NCI-H1048 (cell line): ENCODE measurements around the gene CASP10.
"Not testable (repeated sequence)": the region's sequence is repeated elsewhere in the genome, so short reads cannot be mapped to it uniquely, and the experiment has no call there.

Experiments used
- DNase-seq: peaks from one replicate; lab custom pipeline; 2025; lab: John Stamatoyannopoulos, UW

The CASP10 gene

GRCh38 chr2:201233192-201233811, 50.4 kb downstream of the CASP10 start:
- DNase-seq: peak; percentile 72

- DNase-seq: no peak
Observed at GRCh38 chr2:201233812-201234662, 51.1 kb downstream of the CASP10 start.

DNA sequence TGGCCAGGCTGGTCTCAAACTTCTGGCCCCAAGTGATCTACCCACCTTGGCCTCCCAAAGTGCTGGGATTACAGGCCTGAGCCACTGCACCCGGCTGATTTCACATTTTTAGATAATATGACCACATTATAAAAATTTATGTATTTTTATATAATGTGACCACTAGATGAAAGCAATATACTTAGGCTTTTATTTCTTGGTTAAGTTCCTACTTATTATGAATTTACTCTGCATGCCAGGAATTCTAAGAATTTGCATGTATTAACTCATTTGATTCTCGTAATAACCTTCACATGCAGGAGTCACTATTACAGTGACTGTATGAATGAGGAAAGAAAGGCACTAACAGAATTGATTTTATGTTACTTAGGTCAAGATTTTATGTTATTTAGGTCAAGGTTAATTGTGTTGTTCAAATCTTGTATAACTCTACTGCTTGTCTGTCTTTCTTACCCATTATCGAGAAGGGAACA, 51.8 kb downstream of the CASP10 start:
- DNase-seq: no peak

DNA sequence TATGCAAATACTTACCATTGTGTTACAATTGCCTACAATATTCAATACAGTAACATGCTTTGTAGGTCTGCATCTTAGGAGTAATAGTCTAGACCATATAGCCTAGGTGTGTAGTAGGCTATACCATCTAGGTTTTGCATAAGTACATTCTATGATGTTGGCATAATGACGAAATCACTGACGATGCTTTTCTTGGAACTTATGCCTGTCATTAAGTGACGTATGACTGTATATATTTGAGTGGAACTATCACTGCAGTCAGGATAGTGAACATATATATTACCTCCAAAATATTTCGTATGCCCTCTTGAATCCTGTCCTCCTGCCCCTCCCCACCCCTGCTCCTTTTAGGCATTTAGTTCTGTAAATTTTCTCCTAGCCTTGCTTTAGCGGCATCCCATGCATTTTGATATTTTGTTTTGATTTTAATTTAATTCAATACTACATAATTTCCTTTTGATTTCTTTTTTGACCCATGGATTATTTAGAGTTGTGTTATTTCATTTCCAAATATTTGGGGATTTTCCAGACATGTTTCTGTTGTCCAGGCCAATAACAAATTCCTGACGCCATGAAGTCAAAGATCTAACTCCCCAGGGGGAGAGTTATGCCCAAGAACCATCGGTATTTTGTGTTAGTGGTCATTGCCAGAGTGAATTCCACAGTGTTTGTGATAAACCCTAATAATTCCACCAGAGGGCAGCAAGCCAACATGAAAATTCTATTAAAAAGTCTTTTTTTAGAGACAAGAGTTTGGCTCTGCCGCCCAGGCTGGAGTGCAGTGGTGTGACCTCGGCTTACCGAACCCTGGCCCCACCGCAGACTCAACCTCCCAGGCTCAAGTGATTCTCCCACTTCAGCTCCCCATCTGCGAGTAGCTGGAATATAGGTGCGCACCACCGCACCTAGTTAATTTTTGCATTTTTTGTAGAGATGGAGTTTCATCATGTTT, 53.2 kb downstream of the CASP10 start:
- DNase-seq: peak; percentile 42

- no peak for DNase-seq
Observed at GRCh38 chr2:201237486-201238123, 54.7 kb downstream of the CASP10 start.

- not testable (repeated sequence) for DNase-seq
Observed at GRCh38 chr2:201239167-201239935, 56.4 kb downstream of the CASP10 start.

GRCh38 chr2:201242571-201243277, 59.8 kb downstream of the CASP10 start:
- no peak for DNase-seq

DNA sequence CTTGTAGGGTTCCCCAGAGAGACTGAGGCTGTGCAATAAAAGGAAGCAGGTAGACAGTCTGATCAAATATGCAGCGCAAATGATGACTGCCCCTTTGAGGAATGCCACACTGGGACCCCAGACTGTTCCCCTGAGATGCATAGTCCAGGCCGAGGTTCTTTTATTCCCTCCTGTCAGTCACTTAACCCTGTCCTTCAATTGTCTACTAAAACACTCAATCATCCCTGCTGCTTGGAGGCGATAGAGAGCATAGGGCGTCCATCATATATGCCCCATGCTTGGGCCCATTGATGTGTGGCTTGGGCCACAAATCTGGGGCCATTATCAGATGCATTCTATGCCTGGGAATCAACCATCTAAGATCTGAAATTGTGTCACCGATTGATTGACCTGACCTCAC, 61.9 kb downstream of the CASP10 start:
- DNase-seq: no peak

- no peak for DNase-seq
Observed at GRCh38 chr2:201246280-201246679, 63.3 kb downstream of the CASP10 start.

GRCh38 chr2:201248288-201248844, 65.4 kb downstream of the CASP10 start:
- DNase-seq: no peak

DNA sequence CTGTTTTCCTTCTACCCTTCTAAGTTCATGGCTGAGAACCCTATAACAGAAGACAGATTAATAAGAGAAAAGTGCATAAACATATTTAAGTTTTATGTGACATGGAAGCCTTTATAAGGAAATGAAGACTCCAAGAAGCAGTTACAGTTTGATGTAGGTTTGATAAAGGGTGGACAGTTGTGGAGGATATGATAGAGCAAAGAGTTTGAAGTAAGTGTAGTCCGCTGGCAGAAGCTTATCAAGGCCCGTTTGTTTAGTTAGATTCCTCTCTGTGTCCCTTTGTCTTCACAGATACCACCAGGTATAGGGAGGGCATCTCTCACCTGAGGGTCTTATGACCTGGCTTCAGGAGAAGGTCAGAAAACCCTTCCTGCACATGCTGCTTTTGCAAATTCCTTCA, 66.9 kb downstream of the CASP10 start:
- DNase-seq: no peak

DNA sequence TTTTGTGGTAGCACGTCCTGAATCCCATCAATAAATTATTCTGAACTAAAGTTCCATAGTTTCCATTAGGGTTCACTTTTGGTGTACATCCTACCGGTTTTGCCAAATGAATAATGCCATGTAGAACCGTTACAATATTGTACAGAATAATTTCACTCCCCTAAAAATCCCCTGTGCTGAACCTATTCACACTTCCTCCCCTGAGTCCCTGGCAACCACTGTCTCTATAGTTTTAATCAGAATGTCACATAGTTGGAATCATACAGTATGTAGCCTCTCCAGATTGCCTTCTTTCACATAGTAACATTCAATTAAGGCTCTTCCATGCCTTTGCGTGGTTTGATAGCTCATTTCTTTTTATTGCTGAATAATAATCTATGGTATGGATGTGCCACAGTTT, 67.8 kb downstream of the CASP10 start:
- no peak for DNase-seq

DNA sequence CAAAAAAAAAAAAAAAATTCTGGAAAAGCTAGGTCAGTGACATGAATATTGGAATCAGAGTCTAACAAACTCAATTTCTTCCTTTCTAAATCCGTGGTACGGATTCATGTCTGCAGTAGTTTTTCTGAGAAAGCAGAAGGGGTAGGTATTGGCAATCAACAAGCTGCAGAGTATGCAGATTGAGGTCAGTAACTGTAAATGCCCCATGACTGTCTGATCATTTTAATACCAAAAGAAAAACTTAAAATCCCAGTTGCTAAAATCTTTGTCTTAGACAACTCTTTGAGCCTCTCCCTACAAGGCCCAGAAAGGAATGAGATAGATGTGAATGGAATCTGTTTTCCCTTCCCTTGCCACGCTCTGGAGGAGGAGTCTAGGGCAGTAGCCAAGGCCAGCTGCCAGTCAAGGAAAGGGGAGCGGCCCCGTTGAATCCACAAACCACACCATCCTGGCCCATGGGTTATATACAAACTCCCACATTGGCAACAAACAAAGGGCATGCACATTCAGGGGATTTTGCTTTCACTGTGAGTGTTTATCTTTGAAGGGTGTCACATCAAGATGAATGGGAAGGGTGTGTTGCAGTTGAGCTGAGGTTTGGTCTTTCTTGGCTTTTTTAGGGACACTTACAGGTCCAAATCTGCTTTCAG, 71.3 kb downstream of the CASP10 start:
- DNase-seq: no peak

DNA sequence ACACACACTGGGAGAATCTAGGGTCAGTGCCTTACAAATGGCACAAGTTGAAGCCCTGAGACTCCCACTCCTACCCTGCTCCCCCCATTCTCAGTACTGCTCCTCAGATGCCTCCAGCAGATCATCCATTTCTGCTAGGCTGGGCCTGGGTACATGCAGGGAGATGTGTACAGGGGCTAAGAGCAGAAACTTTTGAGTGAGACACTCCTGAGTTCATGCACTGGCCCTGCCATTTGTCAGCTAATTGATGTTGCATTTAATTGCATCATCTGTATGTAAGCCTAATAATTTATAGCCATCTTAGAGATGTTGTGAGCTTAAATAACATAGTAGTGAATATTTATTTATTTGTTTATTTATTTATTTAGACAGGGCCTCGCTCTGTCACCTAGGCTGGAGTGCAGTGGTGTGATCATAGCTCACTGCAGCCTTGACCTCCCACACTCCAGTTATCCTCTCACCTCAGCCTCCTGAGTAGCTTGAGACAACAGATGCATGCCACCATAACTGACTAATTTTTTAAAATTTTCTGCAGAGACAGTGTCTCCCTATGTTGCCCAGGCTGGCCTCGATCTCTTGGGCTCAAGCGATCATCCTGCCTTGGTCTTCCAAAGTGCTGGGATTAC, 72.6 kb downstream of the CASP10 start:
- no peak for DNase-seq

- no peak for DNase-seq
Observed at GRCh38 chr2:201256082-201256481, 73.1 kb downstream of the CASP10 start.

- DNase-seq: no peak
Observed at GRCh38 chr2:201257381-201257955, 74.5 kb downstream of the CASP10 start.

GRCh38 chr2:201257956-201258665, 75.2 kb downstream of the CASP10 start:
- no peak for DNase-seq
